Measurements from ENCODE around the gene CAMTA1.

GRCh38 chr1:6981595-6981994 lies 196.3 kb downstream of the CAMTA1 start:
- TF ChIP-seq, protein P1, sequence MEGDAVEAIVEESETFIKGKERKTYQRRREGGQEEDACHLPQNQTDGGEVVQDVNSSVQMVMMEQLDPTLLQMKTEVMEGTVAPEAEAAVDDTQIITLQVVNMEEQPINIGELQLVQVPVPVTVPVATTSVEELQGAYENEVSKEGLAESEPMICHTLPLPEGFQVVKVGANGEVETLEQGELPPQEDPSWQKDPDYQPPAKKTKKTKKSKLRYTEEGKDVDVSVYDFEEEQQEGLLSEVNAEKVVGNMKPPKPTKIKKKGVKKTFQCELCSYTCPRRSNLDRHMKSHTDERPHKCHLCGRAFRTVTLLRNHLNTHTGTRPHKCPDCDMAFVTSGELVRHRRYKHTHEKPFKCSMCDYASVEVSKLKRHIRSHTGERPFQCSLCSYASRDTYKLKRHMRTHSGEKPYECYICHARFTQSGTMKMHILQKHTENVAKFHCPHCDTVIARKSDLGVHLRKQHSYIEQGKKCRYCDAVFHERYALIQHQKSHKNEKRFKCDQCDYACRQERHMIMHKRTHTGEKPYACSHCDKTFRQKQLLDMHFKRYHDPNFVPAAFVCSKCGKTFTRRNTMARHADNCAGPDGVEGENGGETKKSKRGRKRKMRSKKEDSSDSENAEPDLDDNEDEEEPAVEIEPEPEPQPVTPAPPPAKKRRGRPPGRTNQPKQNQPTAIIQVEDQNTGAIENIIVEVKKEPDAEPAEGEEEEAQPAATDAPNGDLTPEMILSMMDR (IDR thresholded peaks at IDR 0.05) = no peak
- no peak for TF ChIP-seq POLR2AphosphoS5 (IDR thresholded peaks at IDR 0.05)
- no peak for TF ChIP-seq POLR2A (IDR thresholded peaks at IDR 0.05)

All from prostate gland (tissue), 2 donors.